ACC112 (cell line): ENCODE results near the gene FBXL19.
A peak's percentile ranks its signal among the peaks of the same experiment; 100 is the strongest.
"Not testable (repeated sequence)": the region's sequence is repeated elsewhere in the genome, so short reads cannot be mapped to it uniquely, and the experiment has no call there.

Source experiments
- H2AFZ ChIP-seq: fragments of 200-600 bp; sonication (generic); one replicate; pipeline ENCODE4 v1.6.0; 2017; ENCODE audit warnings: antibody characterized with exemption, low read length; ENCODE audit not compliant: unreplicated experiment
- H3K27ac ChIP-seq: fragments of 200-600 bp; sonication (generic); 2 replicates; pipeline ENCODE4 v1.5.1; 2014; ENCODE audit warnings: low read depth, mild to moderate bottlenecking, antibody characterized with exemption, low read length, moderate library complexity
- H3K27me3 ChIP-seq: fragments of 200-600 bp; sonication (generic); 2 replicates; pipeline ENCODE4 v1.6.1; 2014; ENCODE audit warnings: mild to moderate bottlenecking, antibody characterized with exemption, low read length, moderate library complexity, mixed read lengths; ENCODE audit not compliant: insufficient read depth
- H3K36me3 ChIP-seq: fragments of 200-600 bp; sonication (generic); 2 replicates; pipeline ENCODE4 v1.6.1; 2016; ENCODE audit warnings: mild to moderate bottlenecking, antibody characterized with exemption, low read length, moderate library complexity, mixed read lengths; ENCODE audit not compliant: insufficient read depth
- H3K4me1 ChIP-seq: fragments of 200-600 bp; sonication (generic); one replicate; pipeline ENCODE4 v1.6.1; 2016; ENCODE audit warnings: low read length, mixed read lengths; ENCODE audit not compliant: insufficient read depth, unreplicated experiment, control insufficient read depth
- H3K4me3 ChIP-seq: fragments of 200-600 bp; sonication (generic); 2 replicates; pipeline ENCODE4 v1.5.1; 2014; ENCODE audit warnings: mild to moderate bottlenecking, low read depth, low read length
- H3K79me2 ChIP-seq: fragments of 200-600 bp; sonication (generic); one replicate; pipeline ENCODE4 v1.6.0; 2016; ENCODE audit warnings: low read length; ENCODE audit not compliant: control insufficient read depth, unreplicated experiment, insufficient read depth

The FBXL19 gene

GRCh38 chr16:30931068-30931650, 7.8 kb downstream of the FBXL19 start:
- Histone ChIP-seq H3K27me3 (no peaks in the 10 kb centered on the region), H3K36me3 (no peaks in the 10 kb centered on the region), H3K4me1 (no peaks in the 10 kb centered on the region), H2AFZ (no peak overlapping the region), H3K4me3 (no peak overlapping the region), H3K27ac (no peak overlapping the region), H3K79me2 (no peaks in the 10 kb centered on the region)

GRCh38 chr16:30934827-30935557, 11.6 kb downstream of the FBXL19 start:
- H3K79me2 ChIP-seq: no peaks in the 10 kb centered on the region
- H3K4me3 ChIP-seq: no peak overlapping the region
- no peak overlapping the region for H2AFZ ChIP-seq
- H3K4me1 ChIP-seq: peaks cover 4% of the 10 kb centered on the region
- H3K27me3 ChIP-seq: no peaks in the 10 kb centered on the region
- no peak overlapping the region for H3K27ac ChIP-seq
- H3K36me3 ChIP-seq: no peaks in the 10 kb centered on the region

- no peak overlapping the region for H3K4me3 ChIP-seq
- H3K27me3 ChIP-seq: no peaks in the 10 kb centered on the region
- no peaks in the 10 kb centered on the region for H3K79me2 ChIP-seq
- H3K36me3 ChIP-seq: no peaks in the 10 kb centered on the region
- no peak overlapping the region for H3K27ac ChIP-seq
- H2AFZ ChIP-seq: no peak overlapping the region
- peaks cover 8% of the 10 kb centered on the region for H3K4me1 ChIP-seq
Observed at GRCh38 chr16:30937692-30938091, 14.3 kb downstream of the FBXL19 start.

GRCh38 chr16:30939571-30939970, 16.2 kb downstream of the FBXL19 start:
- not testable (repeated sequence) for H3K4me1 ChIP-seq, H2AFZ ChIP-seq, H3K4me3 ChIP-seq, H3K36me3 ChIP-seq, H3K27me3 ChIP-seq, H3K79me2 ChIP-seq
- 0 out of 2 replicates have a peak overlapping the region, but pooled peaks have one; percentile 41 for H3K27ac ChIP-seq

GRCh38 chr16:30941600-30942425, 18.4 kb downstream of the FBXL19 start:
- H3K27ac ChIP-seq: no peak overlapping the region
- H3K79me2 ChIP-seq: no peaks in the 10 kb centered on the region
- H3K36me3 ChIP-seq: peaks cover 7% of the 10 kb centered on the region; the same call in 1 of the 2 replicates
- peaks cover 8% of the 10 kb centered on the region for H3K4me1 ChIP-seq
- H2AFZ ChIP-seq: no peak overlapping the region
- no peak overlapping the region for H3K4me3 ChIP-seq
- no peaks in the 10 kb centered on the region for H3K27me3 ChIP-seq

- Histone ChIP-seq H3K27me3 (no peaks in the 10 kb centered on the region), H3K4me1 (peaks cover 8% of the 10 kb centered on the region), H2AFZ (no peak overlapping the region), H3K4me3 (no peak overlapping the region), H3K27ac (no peak overlapping the region), H3K79me2 (no peaks in the 10 kb centered on the region), H3K36me3 (peaks cover 7% of the 10 kb centered on the region; the same call in 1 of the 2 replicates)
Observed at GRCh38 chr16:30942426-30942806, 19.0 kb downstream of the FBXL19 start.

GRCh38 chr16:30944352-30944751, 21.0 kb downstream of the FBXL19 start:
- Histone ChIP-seq H2AFZ (no peak overlapping the region), H3K27ac (no peak overlapping the region), H3K27me3 (no peaks in the 10 kb centered on the region), H3K79me2 (peaks cover 4% of the 10 kb centered on the region), H3K36me3 (peaks cover 7% of the 10 kb centered on the region; the same call in 1 of the 2 replicates), H3K4me3 (no peak overlapping the region), H3K4me1 (peaks cover 8% of the 10 kb centered on the region)

GRCh38 chr16:30946671-30947540, 23.5 kb downstream of the FBXL19 start:
- Histone ChIP-seq H3K27me3 (no peaks in the 10 kb centered on the region), H3K27ac (no peak overlapping the region), H2AFZ (no peak overlapping the region), H3K4me3 (no peak overlapping the region), H3K4me1 (peaks cover 13% of the 10 kb centered on the region), H3K79me2 (peaks cover 16% of the 10 kb centered on the region), H3K36me3 (peaks cover 7% of the 10 kb centered on the region; the same call in 1 of the 2 replicates)

- Histone ChIP-seq H3K27me3 (no peaks in the 10 kb centered on the region), H3K36me3 (peaks cover 7% of the 10 kb centered on the region; the same call in 1 of the 2 replicates), H3K4me3 (no peak overlapping the region), H3K4me1 (peaks cover 13% of the 10 kb centered on the region), H3K27ac (peak overlapping the region; percentile 71), H2AFZ (no peak overlapping the region), H3K79me2 (peaks cover 16% of the 10 kb centered on the region)
Observed at GRCh38 chr16:30947541-30947858, 24.1 kb downstream of the FBXL19 start.
